SJCRH30 (cell line): ENCODE data around the gene ZBTB22. TPM values are rescaled to one million over a fixed set of nuclear protein-coding genes. Genes with fewer than 3 reads are reported as not detected.

Source experiments
- DNase-seq, 2 experiments: peaks; one replicate each; pipeline ENCODE4 v3.0.0-alpha.2; 2015 to 2020
- H3K27ac ChIP-seq: fragments of 250-450 bp; sonication (Bioruptor Pico); 2 replicates; pipeline ENCODE4 v1.5.1; 2020; ENCODE audit warnings: mild to moderate bottlenecking, moderate library complexity
- H3K27me3 ChIP-seq: fragments of 250-450 bp; sonication (Bioruptor Pico); 2 replicates; pipeline ENCODE4 v1.5.1; 2020; ENCODE audit warnings: mild to moderate bottlenecking, moderate library complexity
- H3K36me3 ChIP-seq: fragments of 250-450 bp; sonication (Bioruptor Pico); 2 replicates; pipeline ENCODE4 v1.5.1; 2020; ENCODE audit warnings: mild to moderate bottlenecking, moderate library complexity
- H3K4me1 ChIP-seq: fragments of 250-450 bp; sonication (Bioruptor Pico); 2 replicates; pipeline ENCODE4 v1.5.1; 2020; ENCODE audit warnings: mild to moderate bottlenecking, moderate library complexity
- H3K4me3 ChIP-seq: fragments of 250-450 bp; sonication (Bioruptor Pico); 2 replicates; pipeline ENCODE4 v1.5.1; 2020; ENCODE audit warnings: mild to moderate bottlenecking, moderate library complexity
- H3K9me3 ChIP-seq: fragments of 250-450 bp; sonication (Bioruptor Pico); replicated peaks from 2 replicates; pipeline ENCODE4 v1.5.1; 2020; ENCODE audit warnings: mild to moderate bottlenecking, moderate library complexity
- total RNA-seq: library from RNA; depleted of rRNA; stranded (reverse); fragments of >200 nt; shearing (Covaris generic); gene quantifications from 2 replicates; pipeline ENCODE4 v1.2.3, GENCODE V29; 2014

The ZBTB22 gene
- total RNA-seq, 1 experiment from 2014 or later: 9.6 TPM

DNA sequence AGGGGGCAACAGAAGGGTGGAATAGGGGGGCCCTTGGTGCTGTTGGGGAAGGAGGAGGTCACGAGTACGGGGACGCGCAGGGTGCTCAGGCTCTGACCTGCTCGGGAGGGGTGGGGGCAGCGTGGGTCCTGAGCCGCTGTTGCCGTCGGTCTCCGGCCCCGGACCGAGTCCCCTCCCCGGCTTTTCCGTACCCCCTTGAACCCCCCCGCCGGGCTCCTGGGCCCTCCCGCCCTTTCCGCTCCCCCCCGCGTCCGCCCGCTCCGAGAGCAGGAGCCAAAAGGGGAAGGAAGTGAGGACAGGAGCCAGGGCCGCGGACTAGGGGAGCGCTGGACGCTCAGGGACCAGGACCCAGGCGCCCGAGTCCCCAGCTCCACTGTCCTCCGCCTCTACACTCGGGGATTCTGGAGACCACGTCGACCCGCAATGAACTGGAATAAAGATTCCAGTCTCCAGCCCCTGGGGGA lies 18.7 kb downstream of the ZBTB22 start, which contains the start of gene RGL2:
RGL2 (minus strand) TSS at position 170 of the 464 bp plus-strand sequence. CDS start 332 bp downstream, outside the sequence.
- Histone ChIP-seq H3K4me1 (no peaks in the 10 kb centered on the region), H3K27me3 (no peaks in the 10 kb centered on the region), H3K36me3 (no peaks in the 10 kb centered on the region), H3K9me3 (no peaks in the 10 kb centered on the region), H3K4me3 (peak within 1 kb of the TSS; percentile 68), H3K27ac (peak within 1 kb of the TSS; percentile 65)
- DNase-seq: peak in 1 of 2 experiments; percentile 62

DNA sequence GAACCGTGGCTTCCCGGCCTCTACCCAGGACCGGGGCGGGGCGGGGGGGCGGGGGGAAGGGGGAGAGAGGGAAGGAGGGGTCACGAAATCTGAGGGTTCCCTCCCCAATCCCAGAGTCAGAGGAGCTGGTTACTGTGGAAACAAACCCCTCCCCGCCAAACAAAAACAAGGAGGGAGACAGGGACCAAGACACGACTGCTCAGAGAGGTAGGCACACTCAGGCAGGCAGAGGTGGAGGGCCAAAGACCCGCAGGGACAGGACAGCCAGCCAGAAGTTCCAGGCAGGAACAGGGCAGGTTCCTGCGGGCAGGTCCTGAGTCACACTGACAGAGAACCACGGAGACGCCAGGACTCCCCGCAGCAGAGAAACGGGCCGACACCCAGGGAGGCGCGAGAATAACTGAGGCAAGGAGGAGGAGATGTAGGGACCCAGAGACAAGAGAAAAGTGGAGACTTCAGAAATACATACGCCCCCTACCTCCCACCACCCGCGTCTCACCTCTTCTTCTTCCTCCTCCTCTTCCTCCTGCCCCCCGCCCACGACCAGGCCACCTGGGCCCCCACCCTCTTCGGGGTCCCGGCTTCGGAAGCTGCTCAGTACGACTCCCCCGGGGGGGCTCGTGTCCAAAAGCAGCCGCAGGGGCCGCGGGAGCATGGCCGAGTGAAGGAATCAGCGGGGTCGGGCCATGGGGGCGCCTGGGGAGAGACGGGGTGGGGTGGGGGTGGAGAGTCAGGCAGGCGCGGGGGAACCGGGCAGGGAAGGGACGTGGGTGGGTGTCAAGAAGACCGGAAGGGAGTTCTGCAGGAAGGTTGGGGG lies 19.4 kb downstream of the ZBTB22 start:
- DNase-seq: peak; percentile 78 to 84
- no peaks in the 10 kb centered on the region for H3K4me1 ChIP-seq
- H3K36me3 ChIP-seq: no peaks in the 10 kb centered on the region
- H3K9me3 ChIP-seq: no peaks in the 10 kb centered on the region
- peak overlapping the region; percentile 68 for H3K4me3 ChIP-seq
- H3K27me3 ChIP-seq: no peaks in the 10 kb centered on the region
- H3K27ac ChIP-seq: no peak overlapping the region; the same call in 1 of the 2 replicates

DNA sequence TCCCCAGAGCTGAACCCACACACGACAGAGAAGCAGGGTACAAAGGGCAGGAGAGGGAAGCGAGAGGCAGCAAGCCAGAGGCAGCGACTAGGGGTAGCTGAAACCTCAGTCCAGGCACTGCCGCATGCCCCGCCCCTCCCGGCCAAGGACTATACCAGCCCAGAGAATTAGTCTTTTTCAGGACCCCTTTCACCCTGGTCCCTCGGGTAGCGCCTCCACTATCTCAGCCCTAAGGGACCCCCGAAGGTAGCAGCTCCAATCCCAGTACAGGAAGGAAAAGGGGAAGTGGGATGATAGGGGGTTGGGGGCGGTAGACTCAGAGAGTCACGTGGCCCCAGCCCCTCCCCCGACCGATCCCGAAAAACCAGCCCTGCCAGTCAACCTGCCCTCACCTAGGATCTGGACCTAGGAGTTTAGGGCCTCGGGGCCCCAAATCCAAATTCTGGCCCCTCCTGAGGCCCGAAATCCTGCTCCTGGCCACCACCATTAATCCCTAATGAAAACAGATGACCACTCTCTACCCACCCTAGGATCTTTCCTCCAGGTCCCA lies 20.1 kb downstream of the ZBTB22 start:
- no peaks in the 10 kb centered on the region for H3K36me3 ChIP-seq

DNA sequence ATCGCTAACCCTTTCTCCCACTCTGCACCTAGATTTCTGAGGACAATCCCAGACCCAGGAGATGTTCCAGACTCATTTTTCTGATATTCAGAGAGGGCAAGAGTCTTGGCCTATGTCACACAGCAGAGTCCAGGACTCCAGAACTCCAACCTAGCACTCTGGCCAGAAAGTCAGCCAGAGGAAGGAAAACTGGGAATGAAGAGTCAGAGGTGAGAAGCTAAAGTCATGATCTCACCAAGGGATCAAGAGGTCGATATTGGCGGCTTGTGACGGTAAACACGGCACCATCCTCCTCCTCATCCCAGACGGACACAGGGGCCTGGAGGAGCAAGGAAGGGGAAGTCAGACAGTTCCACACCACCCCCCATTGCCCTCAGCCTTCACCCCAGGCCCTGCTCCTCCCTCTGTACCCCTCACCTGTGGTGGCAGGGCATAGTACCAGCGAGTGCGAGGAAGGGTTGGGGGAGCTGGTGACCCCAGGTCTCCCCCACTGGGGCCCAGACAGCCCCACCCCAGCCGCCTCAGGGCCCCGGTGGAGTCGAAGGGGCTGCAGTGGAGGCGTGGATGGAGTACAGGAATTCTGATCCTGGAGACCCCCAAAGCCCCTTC lies 20.6 kb downstream of the ZBTB22 start:
- Histone ChIP-seq H3K9me3 (no peaks in the 10 kb centered on the region), H3K27ac (no peak overlapping the region), H3K4me1 (no peaks in the 10 kb centered on the region), H3K27me3 (no peaks in the 10 kb centered on the region), H3K4me3 (peak overlapping the region; percentile 68), H3K36me3 (no peaks in the 10 kb centered on the region; the same call in 1 of the 2 replicates)
- no peak for DNase-seq

More for the DNA sequence above, 20.1 kb downstream of the ZBTB22 start:
- Histone ChIP-seq H3K27ac (no peak overlapping the region), H3K4me1 (no peaks in the 10 kb centered on the region), H3K9me3 (no peaks in the 10 kb centered on the region), H3K4me3 (peak overlapping the region; percentile 68), H3K27me3 (no peaks in the 10 kb centered on the region)
- DNase-seq: peak in 1 of 2 experiments; percentile 48

DNA sequence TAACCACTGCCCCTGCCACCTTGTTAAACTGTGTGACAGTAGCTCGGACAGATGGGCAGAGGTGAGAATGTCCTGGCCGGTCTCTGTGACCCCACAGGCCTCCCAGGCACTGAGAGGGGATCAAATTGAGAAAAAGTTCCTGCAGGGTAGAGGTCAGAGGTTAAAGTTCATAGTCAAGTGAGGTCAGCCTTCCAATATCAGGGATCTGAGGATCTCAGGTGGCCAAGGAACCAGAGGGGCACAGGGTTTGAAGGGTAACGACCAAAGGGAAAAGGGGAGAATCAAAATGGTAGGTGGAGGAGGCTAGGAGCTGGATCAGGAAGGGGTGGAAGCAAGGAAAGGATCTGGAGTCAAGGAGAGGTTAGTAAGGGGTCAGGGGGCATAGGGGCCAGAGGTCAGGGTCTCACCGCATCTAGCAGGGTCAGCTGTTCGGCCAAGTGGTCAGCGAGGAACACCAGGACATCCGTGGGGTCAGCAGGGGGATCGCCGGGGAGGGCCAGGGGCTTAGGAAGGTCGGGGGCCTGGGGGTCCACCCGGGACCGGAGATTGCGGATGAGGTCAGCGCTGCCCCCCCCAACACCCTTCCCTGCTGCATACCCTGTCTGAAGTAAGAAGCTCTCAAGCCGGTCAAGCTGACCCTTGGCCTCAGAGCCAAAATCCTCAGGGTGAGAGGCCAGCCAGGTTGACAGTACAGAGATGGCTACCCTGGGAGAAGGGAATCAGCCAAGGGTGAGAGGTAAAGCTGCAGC lies 21.7 kb downstream of the ZBTB22 start:
- no peak overlapping the region for H3K27ac ChIP-seq
- H3K36me3 ChIP-seq: peaks cover 5% of the 10 kb centered on the region
- H3K4me3 ChIP-seq: no peak overlapping the region
- no peaks in the 10 kb centered on the region for H3K27me3 ChIP-seq
- no peaks in the 10 kb centered on the region for H3K4me1 ChIP-seq
- H3K9me3 ChIP-seq: no peaks in the 10 kb centered on the region
- DNase-seq: no peak

DNA sequence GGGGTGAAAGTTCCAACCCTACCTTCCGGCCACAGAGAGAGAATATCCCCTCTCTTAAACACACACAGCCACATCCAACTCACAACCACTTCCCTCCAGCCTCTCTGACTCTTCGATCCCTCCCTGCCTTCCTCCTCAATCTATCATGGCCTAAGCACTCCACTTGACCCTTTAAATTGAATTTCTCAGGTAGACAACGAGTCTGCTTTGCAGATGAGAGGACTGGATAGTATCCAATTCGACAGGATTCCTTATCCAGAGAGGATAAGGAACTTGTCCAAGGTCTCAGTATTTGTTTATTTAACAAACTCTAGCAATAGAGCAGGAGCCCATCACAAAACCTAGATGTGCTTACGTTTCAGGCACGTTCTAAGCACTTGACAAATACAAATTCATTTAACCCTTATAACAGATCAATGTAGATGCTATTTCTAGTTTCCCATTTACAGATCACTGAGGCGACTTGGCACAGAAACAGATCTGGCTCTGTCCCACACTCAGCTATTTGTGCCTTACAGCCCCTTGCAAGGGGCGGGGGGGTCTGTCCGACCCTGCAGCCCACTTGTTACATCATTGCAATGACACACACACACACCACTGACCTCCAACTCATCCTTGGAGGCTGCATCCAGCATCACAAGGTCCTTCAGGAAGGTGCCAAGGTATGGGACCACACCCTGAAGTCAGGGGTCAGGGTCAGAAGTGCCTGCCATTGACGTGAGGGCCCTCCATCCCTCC lies 23.3 kb downstream of the ZBTB22 start:
- 0 out of 2 replicates have a peak, but pooled peaks cover 3% of the 10 kb centered on the region for H3K4me1 ChIP-seq
- H3K27me3 ChIP-seq: no peaks in the 10 kb centered on the region
- H3K9me3 ChIP-seq: no peaks in the 10 kb centered on the region
- H3K36me3 ChIP-seq: peaks cover 5% of the 10 kb centered on the region
- H3K27ac ChIP-seq: no peak overlapping the region
- H3K4me3 ChIP-seq: no peak overlapping the region
- no peak for DNase-seq

DNA sequence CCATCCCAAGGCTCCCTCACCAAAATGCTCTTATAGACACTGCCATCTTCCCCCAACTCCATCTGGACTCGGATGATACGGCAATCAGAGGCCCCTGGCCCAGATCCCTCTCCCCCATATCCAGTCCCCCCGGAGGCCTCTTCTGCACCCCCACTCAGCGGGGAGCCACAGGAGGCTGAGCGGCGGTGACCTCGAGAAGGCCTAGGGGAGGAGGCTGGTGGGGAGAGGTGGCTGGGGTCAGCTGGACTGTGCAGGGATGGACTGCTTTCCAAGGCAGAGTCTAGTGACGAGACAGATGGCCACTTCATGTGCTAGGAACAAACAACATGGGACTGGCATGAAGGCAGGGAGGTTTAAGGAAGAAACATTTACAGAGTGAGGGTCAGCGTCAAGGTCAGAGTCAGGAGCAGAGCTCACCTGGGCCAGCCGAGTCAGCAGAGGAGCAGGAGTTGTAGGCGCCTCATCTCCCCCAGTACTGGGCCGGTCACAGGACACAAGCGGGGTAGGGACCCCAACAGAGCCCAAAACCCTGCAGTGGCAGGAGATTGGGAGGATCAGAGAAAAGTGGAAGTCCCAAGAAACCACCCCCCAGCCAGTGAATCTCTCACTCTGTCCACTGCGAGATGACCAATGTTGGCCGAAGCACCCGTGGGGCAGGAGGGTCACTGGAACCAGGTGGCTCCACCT lies 24.4 kb downstream of the ZBTB22 start:
- H3K27ac ChIP-seq: no peak overlapping the region
- peaks cover 7% of the 10 kb centered on the region for H3K36me3 ChIP-seq
- no peak for DNase-seq
- peaks cover 4% of the 10 kb centered on the region; the same call in 1 of the 2 replicates for H3K4me1 ChIP-seq
- no peaks in the 10 kb centered on the region for H3K9me3 ChIP-seq
- H3K27me3 ChIP-seq: no peaks in the 10 kb centered on the region
- no peak overlapping the region for H3K4me3 ChIP-seq

DNA sequence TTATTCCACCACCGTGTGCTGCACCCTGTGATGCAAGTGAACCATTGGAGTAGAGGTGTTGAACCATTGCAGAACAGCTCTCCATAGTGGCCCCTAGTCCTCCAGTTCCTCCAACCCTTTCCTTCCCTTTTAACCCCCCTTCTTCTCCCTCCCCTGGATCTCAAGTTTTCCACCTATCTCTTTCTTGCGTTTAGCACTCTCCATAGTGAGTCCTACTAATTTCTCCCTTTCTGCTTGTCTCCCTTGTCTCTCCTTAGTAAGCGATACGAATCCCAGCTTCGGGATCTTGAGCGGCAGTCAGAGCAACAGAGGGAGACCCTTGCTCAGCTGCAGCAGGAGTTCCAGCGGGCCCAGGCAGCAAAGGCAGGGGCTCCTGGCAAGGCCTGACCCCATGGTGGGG lies 27.1 kb downstream of the ZBTB22 start:
- no peak overlapping the region for H3K27ac ChIP-seq
- no peak for DNase-seq

DNA sequence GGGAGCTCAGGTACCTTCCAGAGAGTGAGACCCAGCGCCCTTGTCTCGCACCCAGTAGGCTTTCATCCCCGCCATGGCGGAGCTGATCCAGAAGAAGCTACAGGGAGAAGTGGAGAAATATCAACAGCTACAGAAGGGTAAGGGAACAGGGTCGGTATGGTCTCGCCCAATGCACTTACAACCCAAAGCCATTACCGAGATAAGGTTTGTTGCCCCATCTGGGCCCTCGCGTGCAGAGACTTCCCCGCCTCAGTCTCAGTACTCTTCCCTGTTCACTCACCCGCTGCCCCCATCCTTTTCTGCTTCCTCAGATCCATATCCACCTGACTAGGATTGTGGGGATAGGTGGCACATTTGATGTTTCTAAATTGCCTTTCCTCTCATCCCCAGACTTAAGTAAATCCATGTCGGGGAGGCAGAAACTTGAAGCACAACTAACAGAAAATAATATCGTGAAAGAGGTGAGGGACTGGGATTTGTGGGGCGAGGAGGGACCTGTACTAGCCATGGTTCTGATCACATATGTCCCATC lies 27.7 kb downstream of the ZBTB22 start:
- H3K27me3 ChIP-seq: no peaks in the 10 kb centered on the region
- peaks cover 21% of the 10 kb centered on the region for H3K36me3 ChIP-seq
- no peak for DNase-seq
- no peaks in the 10 kb centered on the region for H3K9me3 ChIP-seq
- peak overlapping the region; percentile 73 for H3K4me3 ChIP-seq
- H3K27ac ChIP-seq: peak overlapping the region; percentile 25
- H3K4me1 ChIP-seq: peaks cover 7% of the 10 kb centered on the region; the same call in 1 of the 2 replicates

More for the DNA sequence above, 27.1 kb downstream of the ZBTB22 start:
- H3K27me3 ChIP-seq: no peaks in the 10 kb centered on the region
- H3K4me3 ChIP-seq: peak overlapping the region; percentile 73
- peaks cover 19% of the 10 kb centered on the region for H3K36me3 ChIP-seq
- H3K4me1 ChIP-seq: peaks cover 7% of the 10 kb centered on the region; the same call in 1 of the 2 replicates
- no peaks in the 10 kb centered on the region for H3K9me3 ChIP-seq

DNA sequence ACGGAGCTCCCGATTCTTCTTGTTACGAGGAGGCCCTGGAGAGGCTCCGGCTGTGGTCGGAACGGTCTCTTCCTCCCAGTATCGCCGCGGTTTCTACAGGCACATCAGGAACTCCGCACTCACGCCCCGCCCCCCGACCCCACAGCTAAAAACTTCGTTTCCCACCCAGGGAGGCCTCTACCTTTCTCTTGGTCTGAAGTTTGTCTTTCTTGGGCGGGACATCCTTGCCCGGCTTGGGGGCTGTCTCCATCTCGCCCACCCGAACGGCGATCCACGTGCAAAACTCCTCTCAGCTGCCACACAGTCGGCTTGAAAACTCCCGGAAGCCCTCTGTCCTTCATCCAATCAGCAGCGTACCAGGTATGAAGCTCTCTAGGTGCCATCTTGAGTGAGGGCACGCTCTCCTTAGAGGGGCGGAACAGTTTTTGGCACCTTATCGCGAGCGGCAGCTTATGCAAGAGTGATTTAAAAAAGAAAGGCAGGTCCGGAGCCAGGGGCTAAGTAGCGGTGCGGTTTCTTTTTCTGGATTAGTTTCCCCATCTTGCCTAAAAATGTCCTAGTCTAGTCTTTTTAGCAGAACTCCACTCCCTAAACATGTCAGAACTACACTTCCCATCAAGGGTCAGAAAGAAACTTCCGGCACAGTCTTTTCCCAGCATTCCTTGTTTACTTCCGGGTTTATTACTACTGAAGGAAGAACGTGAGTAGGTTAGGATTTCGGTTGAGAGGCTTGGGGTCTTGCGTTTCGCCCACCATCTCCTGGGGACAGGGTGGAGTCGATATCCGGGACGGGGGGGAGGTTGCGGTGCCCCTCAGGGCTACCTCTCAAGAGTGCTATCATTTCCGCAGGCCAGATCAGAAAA lies 28.4 kb downstream of the ZBTB22 start, which contains the start of the genes PFDN6 and WDR46:
PFDN6 (plus strand) TSS at position 681 of the 863 bp plus-strand sequence. CDS start 256 bp downstream, outside the sequence.
WDR46 (minus strand) TSS at position 319 of the 863 bp plus-strand sequence; CDS start at position 250, 69 bp downstream.
- peak within 1 kb of the TSS; percentile 25 for H3K27ac ChIP-seq
- no peaks in the 10 kb centered on the region for H3K27me3 ChIP-seq
- DNase-seq: peak; percentile 83 to 90
- peaks cover 7% of the 10 kb centered on the region; the same call in 1 of the 2 replicates for H3K4me1 ChIP-seq
- H3K4me3 ChIP-seq: peak within 1 kb of the TSS; percentile 73
- no peaks in the 10 kb centered on the region for H3K9me3 ChIP-seq
- peaks cover 25% of the 10 kb centered on the region for H3K36me3 ChIP-seq

DNA sequence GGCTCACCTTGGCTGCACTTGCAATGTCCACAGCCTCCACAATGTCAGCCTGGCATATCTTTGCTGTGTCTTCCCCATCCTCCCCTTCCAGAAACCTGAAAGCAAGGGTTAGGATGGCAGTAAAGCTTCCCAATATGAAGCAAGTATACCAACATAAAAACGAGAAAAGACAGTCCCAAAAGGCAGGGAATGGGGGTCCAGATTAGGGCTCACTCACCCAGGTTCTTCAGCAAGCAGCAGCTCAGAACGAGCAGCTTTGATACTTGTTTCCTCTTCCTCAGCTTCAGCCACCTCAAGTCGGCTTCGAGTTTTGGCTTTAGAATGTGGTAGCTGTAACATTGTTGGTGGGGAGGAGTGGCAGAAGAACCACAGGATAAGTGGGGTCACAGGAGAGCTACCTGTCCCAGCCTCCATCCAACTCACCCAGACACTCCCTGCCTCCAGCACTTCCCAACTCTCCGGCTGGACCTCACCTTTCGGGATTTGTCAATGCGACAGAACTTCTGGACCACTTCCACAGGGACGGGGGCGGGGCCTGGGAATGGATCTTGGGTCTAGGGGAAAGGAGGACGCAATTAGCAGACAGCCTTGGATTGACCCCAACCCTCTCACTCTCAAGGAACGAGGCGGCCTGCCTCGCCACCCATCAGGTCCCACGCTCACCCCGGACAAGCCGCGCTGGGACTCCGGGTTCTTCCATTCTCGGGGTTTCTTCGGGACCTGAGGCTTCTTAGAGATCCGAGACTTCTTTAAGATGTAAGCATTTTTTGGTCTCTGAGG lies 29.2 kb downstream of the ZBTB22 start:
- Histone ChIP-seq H3K27ac (peak overlapping the region; percentile 25; the same call in 1 of the 2 replicates), H3K36me3 (peaks cover 31% of the 10 kb centered on the region)
- no peak for DNase-seq

More for the DNA sequence above, 29.2 kb downstream of the ZBTB22 start:
- Histone ChIP-seq H3K9me3 (no peaks in the 10 kb centered on the region), H3K4me1 (peaks cover 7% of the 10 kb centered on the region; the same call in 1 of the 2 replicates), H3K4me3 (peak overlapping the region; percentile 73), H3K27me3 (no peaks in the 10 kb centered on the region)
